SK-N-DZ (cell line): ENCODE results near the gene PDE10A.
"Not testable (repeated sequence)": the region's sequence is repeated elsewhere in the genome, so short reads cannot be mapped to it uniquely, and the experiment has no call there.

Experiments used
- DNase-seq: peaks from one replicate; pipeline ENCODE4 v3.0.0-alpha.2; 2015; ENCODE audit warnings: low spot score

Gene PDE10A

GRCh38 chr6:165554644-165555043 is 108.4 kb downstream of the PDE10A start:
- DNase-seq, result not testable (repeated sequence)

GRCh38 chr6:165552248-165552736 is 110.7 kb downstream of the PDE10A start:
- no peak for DNase-seq

GRCh38 chr6:165551828-165552227 is 111.2 kb downstream of the PDE10A start:
- no peak for DNase-seq

- no peak for DNase-seq
These were observed 114.6 kb downstream of the PDE10A start for GRCh38 chr6:165548450-165548849.

GRCh38 chr6:165545806-165546205 is 117.2 kb downstream of the PDE10A start:
- DNase-seq, result no peak

GRCh38 chr6:165543781-165544180 is 119.3 kb downstream of the PDE10A start:
- DNase-seq, result no peak

- DNase-seq, result no peak
These were observed 126.1 kb downstream of the PDE10A start for GRCh38 chr6:165536911-165537310.

GRCh38 chr6:165519316-165519715 is 143.7 kb downstream of the PDE10A start:
- no peak for DNase-seq

GRCh38 chr6:165515963-165516624 is 146.9 kb downstream of the PDE10A start:
- DNase-seq, result no peak

GRCh38 chr6:165514621-165515020 is 148.4 kb downstream of the PDE10A start:
- no peak for DNase-seq

- DNase-seq, result no peak
These were observed 151.2 kb downstream of the PDE10A start for GRCh38 chr6:165511807-165512206.

GRCh38 chr6:165508321-165508869 is 154.6 kb downstream of the PDE10A start:
- no peak for DNase-seq

GRCh38 chr6:165506657-165507056 is 156.4 kb downstream of the PDE10A start:
- no peak for DNase-seq

GRCh38 chr6:165500214-165500907 is 162.7 kb downstream of the PDE10A start:
- not testable (repeated sequence) for DNase-seq

- DNase-seq, result no peak
These were observed 165.6 kb downstream of the PDE10A start for GRCh38 chr6:165497472-165497871.

- no peak for DNase-seq
These were observed 174.3 kb downstream of the PDE10A start for GRCh38 chr6:165488624-165489295.

GRCh38 chr6:165487950-165488349 is 175.1 kb downstream of the PDE10A start:
- no peak for DNase-seq

- DNase-seq, result peak; percentile 10
These were observed 175.7 kb downstream of the PDE10A start for GRCh38 chr6:165487347-165487746.

- peak; percentile 6 for DNase-seq
These were observed 176.6 kb downstream of the PDE10A start for GRCh38 chr6:165486183-165487137.

GRCh38 chr6:165484178-165484889 is 178.7 kb downstream of the PDE10A start:
- DNase-seq, result no peak
